ENCODE measurements around the gene CLIC3.

The CLIC3 gene

GRCh38 chr9:136997830-136998234, 1.5 kb upstream of the CLIC3 start:
- Histone ChIP-seq H3K36me3 (ENCODE audit: low read length) (no peaks in the 10 kb centered on the region), H4K20me1 (ENCODE audit: low read depth, low read length) (no peaks in the 10 kb centered on the region), H2AFZ (ENCODE audit: low read depth, low read length, severe bottlenecking) (no peak overlapping the region), H3K79me2 (ENCODE audit: insufficient read depth, low read length) (no peaks in the 10 kb centered on the region), H3K4me3 (ENCODE audit: insufficient read depth, low read length, poor library complexity, severe bottlenecking) (no peak overlapping the region), H3K27me3 (ENCODE audit: low read length) (no peaks in the 10 kb centered on the region), H3K9ac (ENCODE audit: low read length) (no peak overlapping the region), H3K9me2 (replicated peaks; ENCODE audit: insufficient read depth, low read length) (no peaks in the 10 kb centered on the region), H3K27ac (ENCODE audit: low read depth, low read length) (no peak overlapping the region), H3K4me2 (ENCODE audit: low read depth, low read length, poor library complexity, severe bottlenecking) (no peak overlapping the region), H3F3A (ENCODE audit: insufficient read depth) (no peaks in the 10 kb centered on the region), H3K9me3 (ENCODE audit: insufficient read depth, low read length) (no peaks in the 10 kb centered on the region)
- TF ChIP-seq CTCF (IDR thresholded peaks at IDR 0.05; ENCODE audit: insufficient read depth, low read length, poor library complexity, severe bottlenecking) (no peak), EZH2phosphoT487 (conservative IDR thresholded peaks at IDR 0.05; ENCODE audit: low read length) (no peak)

DNA sequence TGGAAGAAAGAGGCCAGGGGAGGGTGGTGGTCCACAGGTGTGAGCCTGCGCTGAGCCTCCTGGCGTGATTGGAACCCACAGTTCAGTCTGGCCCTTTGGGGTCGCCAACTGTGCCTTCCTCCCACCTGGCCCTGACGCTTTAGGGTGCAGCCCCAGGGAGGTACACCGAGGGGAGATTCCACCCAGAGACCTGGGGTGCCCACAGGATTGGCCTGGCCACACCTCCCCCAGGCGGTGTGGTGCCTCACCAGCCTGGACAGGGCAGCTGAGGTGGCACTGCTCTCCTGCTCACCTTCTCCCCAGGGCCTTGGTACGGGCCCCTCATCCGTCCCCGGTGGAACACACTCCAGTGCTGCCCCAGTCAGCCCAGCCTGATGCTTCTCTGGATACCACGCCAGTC, 1.0 kb upstream of the CLIC3 start:
- Histone ChIP-seq H3K9me2 (replicated peaks; ENCODE audit: insufficient read depth, low read length) (no peaks in the 10 kb centered on the region), H3K36me3 (ENCODE audit: low read length) (no peaks in the 10 kb centered on the region), H3K9me3 (ENCODE audit: insufficient read depth, low read length) (no peaks in the 10 kb centered on the region), H3K27ac (ENCODE audit: low read depth, low read length) (no peak overlapping the region), H2AFZ (ENCODE audit: low read depth, low read length, severe bottlenecking) (no peak overlapping the region), H3K79me2 (ENCODE audit: insufficient read depth, low read length) (no peaks in the 10 kb centered on the region), H3K9ac (ENCODE audit: low read length) (no peak overlapping the region), H4K20me1 (ENCODE audit: low read depth, low read length) (no peaks in the 10 kb centered on the region), H3K27me3 (ENCODE audit: low read length) (no peaks in the 10 kb centered on the region), H3K4me2 (ENCODE audit: low read depth, low read length, poor library complexity, severe bottlenecking) (no peak overlapping the region), H3F3A (ENCODE audit: insufficient read depth) (no peaks in the 10 kb centered on the region), H3K4me3 (ENCODE audit: insufficient read depth, low read length, poor library complexity, severe bottlenecking) (no peak overlapping the region)
- TF ChIP-seq CTCF (IDR thresholded peaks at IDR 0.05; ENCODE audit: insufficient read depth, low read length, poor library complexity, severe bottlenecking) (no peak), EZH2phosphoT487 (conservative IDR thresholded peaks at IDR 0.05; ENCODE audit: low read length) (no peak)

DNA sequence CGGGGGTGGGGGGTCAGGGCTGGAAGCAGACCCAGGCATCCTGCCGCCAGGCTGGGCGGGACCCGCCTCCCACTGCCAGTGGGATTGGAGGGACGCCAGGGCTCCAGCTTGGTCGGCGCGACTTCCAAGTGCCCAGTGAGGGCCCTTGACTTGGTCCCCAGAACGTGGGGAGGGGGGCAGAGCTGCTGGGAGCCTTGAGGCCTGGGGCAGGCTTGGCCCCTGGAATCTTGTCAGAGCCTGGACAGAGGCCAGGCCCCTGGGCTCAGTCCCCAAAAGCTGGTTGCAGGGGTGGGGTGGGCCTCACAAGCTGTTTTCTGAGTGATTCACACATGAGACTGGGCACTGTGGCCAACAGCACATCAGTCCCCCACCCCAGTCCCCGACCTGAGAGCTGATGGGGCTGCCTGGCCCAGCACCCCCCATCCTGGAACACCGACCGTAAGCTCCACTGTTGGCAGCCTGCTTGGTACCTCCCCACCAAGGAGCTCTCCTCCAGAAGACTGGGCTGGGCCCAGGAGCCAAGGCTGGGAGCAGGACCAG, 526 bp downstream of the CLIC3 start:
- H2AFZ ChIP-seq (ENCODE audit: low read depth, low read length, severe bottlenecking), result no peak overlapping the region
- H3K27ac ChIP-seq (ENCODE audit: low read depth, low read length), result no peak overlapping the region
- H4K20me1 ChIP-seq (ENCODE audit: low read depth, low read length), result no peaks in the 10 kb centered on the region
- no peak overlapping the region for H3K9ac ChIP-seq (ENCODE audit: low read length)
- H3K9me2 ChIP-seq (replicated peaks; ENCODE audit: insufficient read depth, low read length), result no peaks in the 10 kb centered on the region
- H3F3A ChIP-seq (ENCODE audit: insufficient read depth), result no peaks in the 10 kb centered on the region
- no peak overlapping the region for H3K4me3 ChIP-seq (ENCODE audit: insufficient read depth, low read length, poor library complexity, severe bottlenecking)
- TF ChIP-seq EZH2phosphoT487 (conservative IDR thresholded peaks at IDR 0.05; ENCODE audit: low read length), result no peak
- H3K36me3 ChIP-seq (ENCODE audit: low read length), result no peaks in the 10 kb centered on the region
- H3K27me3 ChIP-seq (ENCODE audit: low read length), result no peaks in the 10 kb centered on the region
- no peaks in the 10 kb centered on the region for H3K79me2 ChIP-seq (ENCODE audit: insufficient read depth, low read length)
- no peaks in the 10 kb centered on the region for H3K9me3 ChIP-seq (ENCODE audit: insufficient read depth, low read length)
- no peak overlapping the region for H3K4me2 ChIP-seq (ENCODE audit: low read depth, low read length, poor library complexity, severe bottlenecking)

GRCh38 chr9:136995362-136995761, 1.0 kb downstream of the CLIC3 start:
- H3K9ac ChIP-seq (ENCODE audit: low read length), result no peak overlapping the region
- no peaks in the 10 kb centered on the region for H3F3A ChIP-seq (ENCODE audit: insufficient read depth)
- no peak overlapping the region for H3K4me3 ChIP-seq (ENCODE audit: insufficient read depth, low read length, poor library complexity, severe bottlenecking)
- no peaks in the 10 kb centered on the region for H3K27me3 ChIP-seq (ENCODE audit: low read length)
- H2AFZ ChIP-seq (ENCODE audit: low read depth, low read length, severe bottlenecking), result no peak overlapping the region
- H4K20me1 ChIP-seq (ENCODE audit: low read depth, low read length), result no peaks in the 10 kb centered on the region
- no peak overlapping the region for H3K4me2 ChIP-seq (ENCODE audit: low read depth, low read length, poor library complexity, severe bottlenecking)
- H3K79me2 ChIP-seq (ENCODE audit: insufficient read depth, low read length), result no peaks in the 10 kb centered on the region
- no peak overlapping the region for H3K27ac ChIP-seq (ENCODE audit: low read depth, low read length)
- TF ChIP-seq CTCF (IDR thresholded peaks at IDR 0.05; ENCODE audit: insufficient read depth, low read length, poor library complexity, severe bottlenecking), result no peak
- TF ChIP-seq EZH2phosphoT487 (conservative IDR thresholded peaks at IDR 0.05; ENCODE audit: low read length), result no peak
- no peaks in the 10 kb centered on the region for H3K36me3 ChIP-seq (ENCODE audit: low read length)
- no peaks in the 10 kb centered on the region for H3K9me2 ChIP-seq (replicated peaks; ENCODE audit: insufficient read depth, low read length)
- no peaks in the 10 kb centered on the region for H3K9me3 ChIP-seq (ENCODE audit: insufficient read depth, low read length)

All from SU-DHL-6 (cell line).